B cell (primary cell): ENCODE data around the gene NR3C2.

Experiments
- EZH2 ChIP-seq: IDR thresholded peaks from 2 replicates; pipeline ENCODE4 v1.6.1; 2012; ENCODE audit warnings: borderline replicate concordance, low read depth, mild to moderate bottlenecking, moderate library complexity, low read length; ENCODE audit not compliant: insufficient read depth, poor library complexity, severe bottlenecking
- TF ChIP-seq, protein P1 (sequence below): fragments of 200-600 bp; IDR thresholded peaks from one replicate; pipeline ENCODE4 v1.8.0; 2022; ENCODE audit warnings: antibody characterized with exemption, mild to moderate bottlenecking

GRCh38 chr4:148215202-148215601 is 227.0 kb downstream of the NR3C2 start:
- TF ChIP-seq EZH2 = no peak
- TF ChIP-seq, protein P1, sequence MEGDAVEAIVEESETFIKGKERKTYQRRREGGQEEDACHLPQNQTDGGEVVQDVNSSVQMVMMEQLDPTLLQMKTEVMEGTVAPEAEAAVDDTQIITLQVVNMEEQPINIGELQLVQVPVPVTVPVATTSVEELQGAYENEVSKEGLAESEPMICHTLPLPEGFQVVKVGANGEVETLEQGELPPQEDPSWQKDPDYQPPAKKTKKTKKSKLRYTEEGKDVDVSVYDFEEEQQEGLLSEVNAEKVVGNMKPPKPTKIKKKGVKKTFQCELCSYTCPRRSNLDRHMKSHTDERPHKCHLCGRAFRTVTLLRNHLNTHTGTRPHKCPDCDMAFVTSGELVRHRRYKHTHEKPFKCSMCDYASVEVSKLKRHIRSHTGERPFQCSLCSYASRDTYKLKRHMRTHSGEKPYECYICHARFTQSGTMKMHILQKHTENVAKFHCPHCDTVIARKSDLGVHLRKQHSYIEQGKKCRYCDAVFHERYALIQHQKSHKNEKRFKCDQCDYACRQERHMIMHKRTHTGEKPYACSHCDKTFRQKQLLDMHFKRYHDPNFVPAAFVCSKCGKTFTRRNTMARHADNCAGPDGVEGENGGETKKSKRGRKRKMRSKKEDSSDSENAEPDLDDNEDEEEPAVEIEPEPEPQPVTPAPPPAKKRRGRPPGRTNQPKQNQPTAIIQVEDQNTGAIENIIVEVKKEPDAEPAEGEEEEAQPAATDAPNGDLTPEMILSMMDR = no peak
